ENCODE results near the gene KIF9.

The KIF9 gene

DNA sequence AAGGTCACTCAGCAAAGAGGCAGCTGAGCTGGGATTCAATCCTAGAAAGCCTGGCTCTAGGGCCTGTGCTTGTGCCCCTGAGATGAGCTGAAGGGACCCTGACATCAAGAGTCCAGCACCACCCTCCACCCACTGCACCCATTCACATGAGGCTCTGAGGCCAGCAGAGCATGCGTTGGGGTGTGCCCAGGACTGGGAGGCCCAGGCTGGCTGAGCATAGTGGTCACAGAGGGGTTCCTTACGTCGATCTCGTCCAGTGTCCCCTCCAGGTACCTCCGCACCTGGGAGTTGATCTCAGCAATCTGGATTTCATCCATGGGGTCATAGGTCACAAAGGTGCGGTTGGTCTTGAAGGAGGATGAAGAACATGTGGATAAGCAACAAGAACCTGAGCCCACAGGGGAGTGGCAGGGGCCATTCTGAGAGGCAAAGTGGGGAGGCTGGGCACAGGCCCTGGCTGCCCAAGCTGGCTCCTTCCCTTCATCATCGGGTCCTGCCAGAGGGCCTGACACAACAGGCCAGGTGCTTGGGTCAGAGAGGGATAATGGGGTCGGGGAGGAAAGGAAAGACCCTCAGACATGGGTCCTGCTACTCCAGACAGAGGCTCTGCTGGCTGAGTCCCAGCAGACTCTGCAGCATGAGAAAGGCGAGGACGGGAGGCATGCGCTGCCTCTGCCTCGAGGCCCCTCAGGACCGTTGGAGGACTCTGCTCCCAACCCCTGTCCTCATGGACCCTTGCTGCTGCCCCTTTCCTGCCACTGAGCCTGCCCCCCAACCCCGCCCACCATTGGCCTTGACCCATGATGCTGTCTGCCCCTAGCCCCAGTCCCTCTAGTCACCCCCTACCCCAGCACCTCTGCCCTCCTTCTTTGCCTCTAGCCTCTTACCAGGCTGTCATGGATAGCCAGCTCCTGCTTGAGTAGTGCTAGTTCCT is 35.2 kb downstream of the KIF9 start:
- H3K4me3 ChIP-seq (ENCODE audit: low read depth, low read length) = no peak overlapping the region
- TF ChIP-seq, protein P1, sequence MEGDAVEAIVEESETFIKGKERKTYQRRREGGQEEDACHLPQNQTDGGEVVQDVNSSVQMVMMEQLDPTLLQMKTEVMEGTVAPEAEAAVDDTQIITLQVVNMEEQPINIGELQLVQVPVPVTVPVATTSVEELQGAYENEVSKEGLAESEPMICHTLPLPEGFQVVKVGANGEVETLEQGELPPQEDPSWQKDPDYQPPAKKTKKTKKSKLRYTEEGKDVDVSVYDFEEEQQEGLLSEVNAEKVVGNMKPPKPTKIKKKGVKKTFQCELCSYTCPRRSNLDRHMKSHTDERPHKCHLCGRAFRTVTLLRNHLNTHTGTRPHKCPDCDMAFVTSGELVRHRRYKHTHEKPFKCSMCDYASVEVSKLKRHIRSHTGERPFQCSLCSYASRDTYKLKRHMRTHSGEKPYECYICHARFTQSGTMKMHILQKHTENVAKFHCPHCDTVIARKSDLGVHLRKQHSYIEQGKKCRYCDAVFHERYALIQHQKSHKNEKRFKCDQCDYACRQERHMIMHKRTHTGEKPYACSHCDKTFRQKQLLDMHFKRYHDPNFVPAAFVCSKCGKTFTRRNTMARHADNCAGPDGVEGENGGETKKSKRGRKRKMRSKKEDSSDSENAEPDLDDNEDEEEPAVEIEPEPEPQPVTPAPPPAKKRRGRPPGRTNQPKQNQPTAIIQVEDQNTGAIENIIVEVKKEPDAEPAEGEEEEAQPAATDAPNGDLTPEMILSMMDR (conservative IDR thresholded peaks at IDR 0.05; ENCODE audit: low read depth, low read length) = no peak
- DNase-seq (ENCODE audit: low read depth) = no peak

DNA sequence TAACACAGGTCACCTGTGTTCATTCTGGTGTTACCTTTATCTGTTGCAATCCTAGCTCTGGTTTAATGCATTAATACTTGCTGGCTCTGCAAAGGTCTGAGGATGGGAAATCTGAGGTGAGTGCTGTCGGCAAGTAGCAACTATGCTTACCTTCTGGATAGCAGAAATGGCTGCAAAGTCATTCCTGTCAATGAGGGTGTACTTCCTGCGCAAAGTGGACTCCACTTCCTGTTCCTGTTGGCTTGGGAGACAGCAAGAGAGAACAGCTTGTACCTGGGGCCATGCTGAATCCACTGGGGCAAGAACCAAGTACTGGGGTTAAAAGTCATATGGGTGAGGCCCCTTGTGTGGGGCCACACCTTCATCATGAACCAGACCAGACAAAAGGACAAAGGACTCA is 37.3 kb downstream of the KIF9 start:
- no peak overlapping the region for H3K4me3 ChIP-seq (ENCODE audit: low read depth, low read length)
- DNase-seq (ENCODE audit: low read depth) = no peak
- TF ChIP-seq, protein P1 (conservative IDR thresholded peaks at IDR 0.05; ENCODE audit: low read depth, low read length) = no peak

DNA sequence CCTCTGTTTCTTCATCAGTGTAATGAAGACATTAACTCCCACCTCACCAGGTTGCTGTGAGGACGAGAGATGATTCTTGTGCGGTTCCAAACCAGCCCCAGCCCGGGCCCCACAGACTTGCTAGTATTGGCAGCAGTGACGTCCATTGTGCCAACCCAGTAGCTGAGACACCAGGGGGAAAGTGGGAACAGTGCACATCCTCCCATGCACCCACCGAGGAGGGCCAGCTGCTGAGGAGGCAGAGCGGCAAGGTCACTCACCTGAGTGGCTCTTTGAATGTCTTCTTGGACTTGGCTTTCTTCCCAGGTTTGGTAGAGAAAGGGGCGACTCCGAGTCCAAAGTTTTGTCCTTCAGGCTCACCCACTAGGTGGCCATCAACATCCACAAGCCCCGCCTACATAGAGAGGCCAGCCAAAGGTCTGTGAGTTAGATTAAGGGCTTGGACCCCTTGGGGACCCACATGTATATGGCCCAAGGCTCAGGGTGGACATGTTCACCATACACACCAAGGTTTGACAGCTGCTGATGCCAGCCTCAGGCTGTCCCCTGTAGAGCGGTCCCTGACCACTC is 38.0 kb downstream of the KIF9 start:
- TF ChIP-seq, protein P1 (conservative IDR thresholded peaks at IDR 0.05; ENCODE audit: low read depth, low read length) = no peak
- no peak overlapping the region for H3K4me3 ChIP-seq (ENCODE audit: low read depth, low read length)
- DNase-seq (ENCODE audit: low read depth) = no peak

- TF ChIP-seq, protein P1 (conservative IDR thresholded peaks at IDR 0.05; ENCODE audit: low read depth, low read length) = no peak
- no peak for DNase-seq (ENCODE audit: low read depth)
Measured at GRCh38 chr3:47243419-47244147, 39.0 kb downstream of the KIF9 start.

GRCh38 chr3:47239929-47240328 is 42.7 kb downstream of the KIF9 start:
- no peak for DNase-seq (ENCODE audit: low read depth)
- TF ChIP-seq, protein P1 (conservative IDR thresholded peaks at IDR 0.05; ENCODE audit: low read depth, low read length) = no peak
- no peak overlapping the region for H3K4me3 ChIP-seq (ENCODE audit: low read depth, low read length)

More at GRCh38 chr3:47243419-47244147, 39.0 kb downstream of the KIF9 start:
- no peak overlapping the region for H3K4me3 ChIP-seq (ENCODE audit: low read depth, low read length)

DNA sequence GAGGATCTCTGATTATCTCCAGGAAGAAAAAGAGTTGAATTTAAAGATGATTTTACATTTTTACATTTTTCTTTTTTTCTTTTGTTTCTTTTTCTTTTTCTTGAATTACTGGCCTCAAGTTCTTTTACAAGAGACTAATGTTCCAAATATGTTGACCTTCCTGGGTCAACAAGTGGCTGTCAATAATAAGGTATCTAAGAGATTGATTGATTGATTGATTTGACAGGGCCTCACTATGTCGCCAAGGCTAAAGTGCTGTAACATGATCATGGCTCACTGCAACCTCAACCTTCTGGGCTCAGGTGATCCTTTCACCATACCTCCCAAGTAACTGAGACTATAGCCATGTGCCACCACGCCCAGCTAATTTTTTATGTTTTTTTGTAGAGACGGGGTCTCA is 44.6 kb downstream of the KIF9 start:
- TF ChIP-seq, protein P1 (conservative IDR thresholded peaks at IDR 0.05; ENCODE audit: low read depth, low read length) = no peak
- no peak for DNase-seq (ENCODE audit: low read depth)
- no peak overlapping the region for H3K4me3 ChIP-seq (ENCODE audit: low read depth, low read length)
